HL-60 (cell line): ENCODE data around the gene DMD.

ENCODE experiments used
- CTCF ChIP-seq: IDR thresholded peaks from one replicate; pipeline ENCODE4 v1.5.1; 2011; ENCODE audit warnings: low read length, control low read depth, inconsistent platforms; ENCODE audit not compliant: insufficient read depth
- GABPA ChIP-seq: IDR thresholded peaks from 2 replicates; pipeline ENCODE4 v1.6.1; 2012; ENCODE audit warnings: low read depth
- POLR2AphosphoS5 ChIP-seq: IDR thresholded peaks from 2 replicates; pipeline ENCODE4 v1.6.1; 2012; ENCODE audit warnings: low read depth
- REST ChIP-seq: IDR thresholded peaks from 2 replicates; pipeline ENCODE4 v1.6.1; 2012; ENCODE audit warnings: low read depth; ENCODE audit not compliant: insufficient replicate concordance
- SPI1 ChIP-seq: IDR thresholded peaks from 2 replicates; pipeline ENCODE4 v1.6.1; 2012; ENCODE audit warnings: low read depth, mild to moderate bottlenecking, borderline replicate concordance

- TF ChIP-seq CTCF (no peak), SPI1 (no peak), GABPA (no peak), POLR2AphosphoS5 (no peak), REST (no peak)
Observed at GRCh38 chrX:31384471-31384870, 1826.9 kb downstream of the DMD start.
